Large intestine (tissue), 3 donors: ENCODE measurements around the gene SUGT1. TPM values are rescaled to one million over a fixed set of nuclear protein-coding genes. Genes with fewer than 3 reads are reported as not detected.
"Not testable (repeated sequence)": the region's sequence is repeated elsewhere in the genome, so short reads cannot be mapped to it uniquely, and the experiment has no call there.

Experiments
- DNase-seq, 2 donors: peaks; one replicate each; pipeline versions ENCODE4 v3.0.0 to v3.0.0-alpha.2; 2013
- H3K27ac ChIP-seq: one replicate; pipeline ENCODE4 v1.5.1; 2013; ENCODE audit warnings: low read length
- H3K27me3 ChIP-seq: 2 replicates; pipeline ENCODE4 v1.6.1; 2013; ENCODE audit warnings: low read length; ENCODE audit not compliant: control insufficient read depth, insufficient read depth
- H3K36me3 ChIP-seq: 2 replicates; pipeline ENCODE4 v1.6.1; 2013; ENCODE audit warnings: low read length; ENCODE audit not compliant: control insufficient read depth, insufficient read depth
- H3K4me1 ChIP-seq: one replicate; pipeline ENCODE4 v1.6.1; 2013; ENCODE audit warnings: low read length; ENCODE audit not compliant: control insufficient read depth, insufficient read depth
- H3K4me3 ChIP-seq: one replicate; pipeline ENCODE4 v1.5.1; 2013; ENCODE audit warnings: low read length
- H3K9me3 ChIP-seq: one replicate; pipeline ENCODE4 v1.6.1; 2013; ENCODE audit warnings: mild to moderate bottlenecking, low read depth, low read length, moderate library complexity; ENCODE audit not compliant: control insufficient read depth
- WGBS: methylation state at CpG from one replicate; pipeline ENCODE4 v1.1.5; 2013; ENCODE audit warnings: low lambda C conversion rate; ENCODE audit not compliant: insufficient coverage; 5-methylcytosine and 5-hydroxymethylcytosine counted together
- polyA plus RNA-seq: library from polyadenylated mRNA; unstranded; fragments of 120-200 nt; gene quantifications from one replicate; pipeline ENCODE4 v1.2.1, GENCODE V29; 2013

The SUGT1 gene
- polyA plus RNA-seq, 1 donor: 47.3 TPM

GRCh38 chr13:52664272-52664671 is 11.6 kb downstream of the SUGT1 start:
- no peak overlapping the region for H3K4me3 ChIP-seq
- H3K27me3 ChIP-seq: no peaks in the 10 kb centered on the region
- H3K9me3 ChIP-seq: no peaks in the 10 kb centered on the region
- H3K4me1 ChIP-seq: no peaks in the 10 kb centered on the region
- no peak for DNase-seq
- no peak overlapping the region for H3K27ac ChIP-seq
- WGBS: 100% methylated on average over 1 of the region's 4 CpGs
- peaks cover 52% of the 10 kb centered on the region for H3K36me3 ChIP-seq

- no peak for DNase-seq
- H3K27me3 ChIP-seq: no peaks in the 10 kb centered on the region
- no peak overlapping the region for H3K4me3 ChIP-seq
- peaks cover 51% of the 10 kb centered on the region for H3K36me3 ChIP-seq
- no peak overlapping the region for H3K27ac ChIP-seq
- no peaks in the 10 kb centered on the region for H3K4me1 ChIP-seq
- no peaks in the 10 kb centered on the region for H3K9me3 ChIP-seq
Measured at GRCh38 chr13:52665325-52665724, 12.7 kb downstream of the SUGT1 start.

- Histone ChIP-seq H3K4me3 (no peak overlapping the region), H3K9me3 (no peaks in the 10 kb centered on the region), H3K27me3 (no peaks in the 10 kb centered on the region), H3K4me1 (no peaks in the 10 kb centered on the region), H3K36me3 (peaks cover 30% of the 10 kb centered on the region), H3K27ac (no peak overlapping the region)
- WGBS: 100% methylated on average over 1 of the region's 2 CpGs
- DNase-seq: no peak
Measured at GRCh38 chr13:52669677-52670076, 17.0 kb downstream of the SUGT1 start.

- Histone ChIP-seq H3K27me3 (no peaks in the 10 kb centered on the region), H3K4me3 (no peak overlapping the region), H3K27ac (no peak overlapping the region), H3K36me3 (peaks cover 34% of the 10 kb centered on the region), H3K4me1 (no peaks in the 10 kb centered on the region), H3K9me3 (no peaks in the 10 kb centered on the region)
- DNase-seq: no peak
- 94% methylated on average over 2 of the region's 8 CpGs for WGBS
Measured at GRCh38 chr13:52670726-52671125, 18.1 kb downstream of the SUGT1 start.

GRCh38 chr13:52673465-52673864 is 20.8 kb downstream of the SUGT1 start:
- H3K9me3 ChIP-seq: no peaks in the 10 kb centered on the region
- H3K27ac ChIP-seq: no peak overlapping the region
- WGBS: no CpG with 5 or more reads among the region's 1 CpG
- DNase-seq: no peak
- H3K36me3 ChIP-seq: peaks cover 33% of the 10 kb centered on the region
- H3K4me1 ChIP-seq: no peaks in the 10 kb centered on the region
- no peaks in the 10 kb centered on the region for H3K27me3 ChIP-seq
- no peak overlapping the region for H3K4me3 ChIP-seq

GRCh38 chr13:52677823-52678222 is 25.2 kb downstream of the SUGT1 start:
- no peaks in the 10 kb centered on the region for H3K4me1 ChIP-seq
- H3K9me3 ChIP-seq: no peaks in the 10 kb centered on the region
- peaks cover 49% of the 10 kb centered on the region for H3K36me3 ChIP-seq
- no peak overlapping the region for H3K4me3 ChIP-seq
- H3K27ac ChIP-seq: no peak overlapping the region
- WGBS: no CpG with 5 or more reads among the region's 1 CpG
- DNase-seq: no peak
- H3K27me3 ChIP-seq: no peaks in the 10 kb centered on the region

- DNase-seq: not testable (repeated sequence)
- WGBS: no CpG with 5 or more reads among the region's 9 CpGs
- peaks cover 52% of the 10 kb centered on the region for H3K36me3 ChIP-seq
Measured at GRCh38 chr13:52685806-52686205, 33.2 kb downstream of the SUGT1 start.

GRCh38 chr13:52686376-52686775 is 33.7 kb downstream of the SUGT1 start:
- H3K36me3 ChIP-seq: peaks cover 46% of the 10 kb centered on the region
- WGBS: no CpG with 5 or more reads among the region's 4 CpGs

More at GRCh38 chr13:52685806-52686205, 33.2 kb downstream of the SUGT1 start:
- H3K9me3 ChIP-seq, H3K4me3 ChIP-seq, H3K27me3 ChIP-seq, H3K4me1 ChIP-seq, H3K27ac ChIP-seq: not testable (repeated sequence)

GRCh38 chr13:52695856-52696255 is 43.2 kb downstream of the SUGT1 start:
- no peaks in the 10 kb centered on the region for H3K27me3 ChIP-seq
- no peak for DNase-seq
- no peaks in the 10 kb centered on the region for H3K4me1 ChIP-seq
- WGBS: no CpG with 5 or more reads among the region's 3 CpGs
- H3K9me3 ChIP-seq: no peaks in the 10 kb centered on the region
- no peaks in the 10 kb centered on the region for H3K36me3 ChIP-seq
- H3K4me3 ChIP-seq: no peak overlapping the region
- H3K27ac ChIP-seq: no peak overlapping the region

More at GRCh38 chr13:52686376-52686775, 33.7 kb downstream of the SUGT1 start:
- Histone ChIP-seq H3K9me3 (no peaks in the 10 kb centered on the region), H3K4me3 (no peak overlapping the region), H3K27me3 (no peaks in the 10 kb centered on the region), H3K4me1 (no peaks in the 10 kb centered on the region), H3K27ac (no peak overlapping the region)
- DNase-seq: no peak

GRCh38 chr13:52696566-52696965 is 43.9 kb downstream of the SUGT1 start:
- Histone ChIP-seq H3K27me3 (no peaks in the 10 kb centered on the region), H3K4me1 (no peaks in the 10 kb centered on the region), H3K27ac (no peak overlapping the region), H3K36me3 (no peaks in the 10 kb centered on the region), H3K9me3 (no peaks in the 10 kb centered on the region), H3K4me3 (no peak overlapping the region)
- 92% methylated on average over 2 of the region's 5 CpGs for WGBS
- no peak for DNase-seq

GRCh38 chr13:52701728-52702465 is 49.3 kb downstream of the SUGT1 start:
- Histone ChIP-seq H3K4me1 (no peaks in the 10 kb centered on the region), H3K4me3 (no peak overlapping the region), H3K36me3 (no peaks in the 10 kb centered on the region), H3K27me3 (no peaks in the 10 kb centered on the region), H3K9me3 (no peaks in the 10 kb centered on the region), H3K27ac (no peak overlapping the region)
- WGBS: 87% methylated on average over 3 of the region's 6 CpGs
- DNase-seq: no peak
